OCI-LY7 (cell line): ENCODE measurements around the gene FBXW7.

Experiments used
- EZH2phosphoT487 ChIP-seq: fragments of 200-600 bp; sonication (generic); IDR thresholded peaks from 2 replicates; pipeline ENCODE4 v1.6.1; 2018; ENCODE audit warnings: low read depth, borderline replicate concordance, mild to moderate bottlenecking, mixed run types, antibody characterized with exemption, low read length, moderate library complexity, mixed read lengths
- TF ChIP-seq, protein P1 (sequence below): fragments of 200-600 bp; sonication (generic); conservative IDR thresholded peaks from 2 replicates; pipeline ENCODE4 v1.5.1; 2014; ENCODE audit warnings: mild to moderate bottlenecking, antibody characterized with exemption, low read length, moderate library complexity, mixed read lengths

DNA sequence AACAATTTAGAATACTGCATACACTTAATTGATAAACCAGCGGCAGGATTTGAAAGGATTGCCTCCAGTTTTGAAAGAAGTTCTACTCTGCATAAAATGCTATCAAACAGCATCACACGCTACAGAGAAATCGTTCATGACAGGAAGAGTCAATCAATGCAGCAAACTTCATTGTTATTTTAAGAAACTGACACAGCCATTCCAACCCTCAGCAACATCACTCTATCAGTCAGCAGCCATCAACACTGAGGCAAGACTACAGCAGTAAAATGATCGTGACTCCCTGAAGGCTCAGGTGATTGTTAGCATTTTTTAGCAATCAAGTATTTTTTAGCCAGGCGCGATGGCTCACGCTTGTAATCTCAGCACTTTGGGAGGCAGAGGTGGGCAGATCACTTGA, 98.3 kb downstream of the FBXW7 start:
- TF ChIP-seq, protein P1, sequence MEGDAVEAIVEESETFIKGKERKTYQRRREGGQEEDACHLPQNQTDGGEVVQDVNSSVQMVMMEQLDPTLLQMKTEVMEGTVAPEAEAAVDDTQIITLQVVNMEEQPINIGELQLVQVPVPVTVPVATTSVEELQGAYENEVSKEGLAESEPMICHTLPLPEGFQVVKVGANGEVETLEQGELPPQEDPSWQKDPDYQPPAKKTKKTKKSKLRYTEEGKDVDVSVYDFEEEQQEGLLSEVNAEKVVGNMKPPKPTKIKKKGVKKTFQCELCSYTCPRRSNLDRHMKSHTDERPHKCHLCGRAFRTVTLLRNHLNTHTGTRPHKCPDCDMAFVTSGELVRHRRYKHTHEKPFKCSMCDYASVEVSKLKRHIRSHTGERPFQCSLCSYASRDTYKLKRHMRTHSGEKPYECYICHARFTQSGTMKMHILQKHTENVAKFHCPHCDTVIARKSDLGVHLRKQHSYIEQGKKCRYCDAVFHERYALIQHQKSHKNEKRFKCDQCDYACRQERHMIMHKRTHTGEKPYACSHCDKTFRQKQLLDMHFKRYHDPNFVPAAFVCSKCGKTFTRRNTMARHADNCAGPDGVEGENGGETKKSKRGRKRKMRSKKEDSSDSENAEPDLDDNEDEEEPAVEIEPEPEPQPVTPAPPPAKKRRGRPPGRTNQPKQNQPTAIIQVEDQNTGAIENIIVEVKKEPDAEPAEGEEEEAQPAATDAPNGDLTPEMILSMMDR, result no peak
- no peak for TF ChIP-seq EZH2phosphoT487
